GM19238 (cell line): Measurements from ENCODE around the gene CTNS.
"Not testable (repeated sequence)": the region's sequence is repeated elsewhere in the genome, so short reads cannot be mapped to it uniquely, and the experiment has no call there.

Experiments used
- DNase-seq: peaks from one replicate; pipeline ENCODE4 v3.0.0; 2011; ENCODE audit warnings: low spot score; ENCODE audit not compliant: insufficient read length

CTNS gene

GRCh38 chr17:3681565-3681964 is 45.0 kb downstream of the CTNS start:
- DNase-seq = no peak

DNA sequence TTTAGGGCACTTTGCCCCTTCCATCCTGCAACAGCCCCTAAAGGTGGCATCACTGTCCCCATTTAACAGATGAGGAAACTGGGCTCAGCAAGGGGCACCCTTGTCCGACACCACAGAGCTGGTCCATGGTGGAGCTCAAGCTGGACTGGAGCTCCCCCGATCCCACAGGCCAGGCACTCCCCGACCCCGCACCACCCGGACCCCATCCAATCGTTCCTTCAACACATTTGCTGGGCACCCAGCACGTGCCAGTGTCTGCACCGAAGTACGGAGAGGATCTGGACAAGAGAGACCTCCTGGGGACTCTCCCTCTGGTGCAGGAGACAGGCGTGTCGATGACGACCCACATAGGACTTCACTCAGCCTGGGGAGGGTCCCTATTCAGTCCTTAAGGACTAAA is 45.5 kb downstream of the CTNS start:
- no peak for DNase-seq

GRCh38 chr17:3683054-3683511 is 46.5 kb downstream of the CTNS start:
- peak; percentile 87 for DNase-seq

DNA sequence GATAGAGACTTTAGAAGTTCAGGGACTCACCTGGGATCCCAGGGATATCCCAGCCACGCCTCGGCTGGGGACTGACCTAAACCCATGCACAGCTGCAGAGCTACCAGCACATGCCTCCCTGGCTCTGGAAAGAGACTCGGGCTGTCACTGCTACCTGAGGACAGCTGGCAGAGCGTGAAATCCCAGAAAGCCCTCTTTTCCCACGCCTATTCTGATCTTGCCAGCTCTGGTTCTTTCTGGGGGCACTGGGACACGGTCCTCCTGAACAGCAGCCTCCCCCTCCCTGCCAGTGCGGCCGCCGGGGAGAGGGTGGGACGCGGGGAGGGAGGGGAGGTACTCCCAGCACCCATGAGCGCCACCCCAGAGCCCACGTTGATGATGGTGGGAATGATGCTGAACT is 48.6 kb downstream of the CTNS start:
- no peak for DNase-seq

GRCh38 chr17:3688027-3688553 is 51.5 kb downstream of the CTNS start:
- no peak for DNase-seq

DNA sequence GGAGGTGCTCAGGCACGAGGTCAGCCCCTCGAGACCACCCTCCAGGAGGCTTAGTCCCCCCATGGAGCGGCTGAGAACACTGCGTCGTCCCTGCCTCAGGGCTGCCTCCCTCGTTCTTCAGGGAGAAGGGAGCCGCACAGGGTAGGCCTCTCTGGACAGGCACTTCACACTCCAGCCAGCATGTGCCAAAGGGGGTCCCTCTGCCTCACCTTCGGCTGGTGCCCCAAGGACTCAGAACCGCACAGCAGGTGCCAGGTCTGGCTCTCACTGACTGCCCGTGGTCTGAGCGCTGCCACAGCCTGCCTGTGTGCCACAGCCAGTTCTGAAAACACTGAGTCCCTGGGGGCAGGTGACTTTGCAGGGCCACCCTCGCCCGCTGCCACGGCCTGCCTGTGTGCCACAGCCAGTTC is 52.3 kb downstream of the CTNS start:
- no peak for DNase-seq

DNA sequence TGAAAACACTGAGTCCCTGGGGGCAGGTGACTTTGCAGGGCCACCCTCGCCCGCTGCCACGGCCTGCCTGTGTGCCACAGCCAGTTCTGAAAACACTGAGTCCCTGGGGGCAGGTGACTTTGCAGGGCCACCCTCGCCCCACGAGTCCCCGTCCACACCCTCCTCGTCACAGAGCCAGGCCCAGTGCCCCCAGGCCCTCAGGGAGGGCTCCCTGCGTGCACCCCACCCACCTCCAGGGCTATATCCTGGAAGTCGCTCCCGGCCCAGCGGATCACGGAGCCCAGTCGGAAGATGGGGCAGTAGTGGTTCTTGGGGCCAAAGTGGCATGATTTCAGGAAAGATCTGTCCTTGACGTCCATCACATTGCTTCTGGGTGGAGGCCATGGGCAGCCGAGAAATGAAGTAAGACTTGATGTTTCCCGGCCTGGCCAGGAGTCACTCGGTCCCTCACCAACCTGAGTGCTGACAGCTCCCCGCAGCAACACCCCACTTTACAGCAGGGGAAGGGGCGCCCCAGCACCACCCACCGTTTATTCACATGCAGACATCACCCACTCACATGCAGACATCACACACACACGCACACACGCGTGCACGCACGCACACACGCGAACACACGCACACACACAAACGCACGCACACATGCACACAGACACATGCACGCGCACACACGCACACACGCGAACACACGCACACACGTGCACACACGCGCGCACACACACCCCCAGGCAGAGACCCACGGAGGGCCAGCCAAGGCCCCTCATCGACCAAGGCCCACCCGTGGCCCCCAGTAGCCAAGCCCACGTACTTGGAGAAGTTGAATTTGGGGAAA is 52.9 kb downstream of the CTNS start:
- DNase-seq = no peak

DNA sequence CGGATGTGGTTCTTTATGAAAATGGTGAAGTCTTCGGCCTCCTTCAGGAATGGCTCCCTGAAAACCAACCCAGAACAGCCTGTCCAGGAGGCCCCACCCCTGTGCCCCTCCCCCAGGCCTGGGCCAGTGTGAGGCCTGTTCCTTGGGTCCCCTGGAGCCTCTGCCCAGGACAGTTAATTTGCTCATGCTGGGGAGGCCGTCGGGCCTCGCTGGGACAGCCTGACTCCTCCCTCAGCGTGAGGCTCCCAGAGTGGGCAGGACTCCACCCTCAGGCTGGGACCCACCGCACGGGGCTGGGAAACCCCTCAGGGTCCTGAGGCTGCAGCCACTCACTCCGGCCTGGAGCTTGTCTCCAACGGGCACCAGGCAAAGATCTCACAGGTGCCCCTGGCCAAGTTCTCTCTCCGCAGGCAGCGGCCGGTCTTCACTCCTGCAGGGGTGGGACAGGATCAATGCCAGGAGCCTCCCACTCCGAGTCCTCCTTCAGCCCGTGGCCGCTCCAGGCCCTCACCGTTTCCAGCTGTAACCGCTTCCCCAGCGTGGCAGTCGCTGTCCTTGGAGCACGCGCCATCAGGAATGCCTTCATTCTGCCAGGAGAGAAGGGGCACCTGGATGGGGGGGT is 53.6 kb downstream of the CTNS start:
- DNase-seq = no peak

DNA sequence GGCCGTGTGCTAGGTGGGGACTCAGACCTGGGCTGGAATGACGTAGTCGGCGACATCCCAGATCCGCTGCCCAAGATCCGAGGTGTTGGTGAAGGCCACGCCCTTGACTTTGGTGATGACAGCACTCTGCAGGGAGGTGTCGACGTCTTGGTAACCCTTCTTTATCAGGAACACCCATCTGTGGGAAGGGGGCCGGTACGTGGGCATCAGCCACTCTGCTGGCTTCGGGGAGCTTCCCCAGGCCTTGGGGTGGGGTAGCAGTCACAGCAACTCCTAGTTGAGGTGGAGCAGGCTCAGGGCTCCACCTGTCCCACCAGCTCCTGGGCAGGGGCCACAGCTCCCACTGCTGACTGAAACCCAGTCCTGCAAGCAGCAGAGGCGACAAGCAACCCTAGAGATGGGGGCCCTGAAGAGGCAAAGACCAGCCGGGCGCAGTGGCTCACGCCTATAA is 55.1 kb downstream of the CTNS start:
- no peak for DNase-seq

- no peak for DNase-seq
These were observed 55.8 kb downstream of the CTNS start for GRCh38 chr17:3692346-3692745.

GRCh38 chr17:3693141-3693540 is 56.6 kb downstream of the CTNS start:
- no peak for DNase-seq

DNA sequence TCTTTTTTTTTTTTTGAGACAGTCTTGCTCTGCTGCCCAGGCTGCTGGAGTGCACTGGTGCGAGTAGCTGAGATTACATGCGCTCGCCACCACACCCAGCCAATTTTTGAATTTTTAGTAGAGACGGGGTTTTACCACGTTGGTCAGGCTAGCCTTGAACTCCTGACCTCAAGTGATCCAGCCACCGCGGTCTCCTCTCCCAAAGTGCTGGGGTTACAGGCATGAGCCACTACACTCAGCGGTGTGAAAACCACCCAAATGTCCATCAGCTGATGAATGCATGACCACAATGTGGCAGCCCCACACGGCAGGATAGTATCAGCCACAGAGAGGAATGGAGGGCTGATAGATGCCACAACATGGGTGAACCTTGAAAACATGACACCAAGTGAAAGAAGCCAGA is 57.3 kb downstream of the CTNS start:
- no peak for DNase-seq

GRCh38 chr17:3695129-3695722 is 58.7 kb downstream of the CTNS start:
- no peak for DNase-seq

DNA sequence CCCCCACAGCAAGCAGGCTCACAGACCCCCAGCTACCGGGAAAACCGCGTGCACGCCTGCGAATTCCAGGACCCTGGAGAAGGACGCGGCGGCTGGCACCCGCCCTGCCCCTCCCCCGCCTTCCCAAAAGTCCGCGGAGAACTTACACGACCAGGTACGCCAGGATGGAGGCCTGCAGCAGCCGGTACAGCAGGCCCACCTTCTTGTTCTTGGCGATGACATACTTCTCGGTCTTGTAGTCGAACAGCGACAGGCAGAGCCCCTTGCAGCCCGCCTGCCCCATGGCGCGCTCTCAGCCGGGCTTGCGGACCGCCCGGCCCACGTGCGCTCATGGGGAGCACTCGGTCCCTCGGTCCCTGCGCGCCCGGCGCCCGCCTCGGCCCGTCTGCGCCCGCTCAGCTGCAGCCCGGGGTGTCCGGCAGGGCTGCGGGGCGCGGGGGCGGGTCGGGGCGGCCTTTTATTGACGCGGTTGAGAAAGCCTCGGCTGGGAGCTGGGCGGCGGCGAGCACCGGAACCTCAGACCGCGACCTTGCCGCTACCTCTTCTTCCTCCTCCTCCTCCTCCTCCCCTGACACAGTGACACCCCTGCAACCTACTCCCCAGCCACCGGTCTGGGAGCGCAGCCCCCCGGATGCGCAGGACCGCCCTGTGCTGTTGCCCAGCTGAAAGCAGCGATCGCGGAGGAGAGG is 59.3 kb downstream of the CTNS start, which contains the start of gene P2RX5:
Gene P2RX5 (minus strand): TSS at position 433 of the 689 bp plus-strand sequence. CDS start 150 bp downstream, at position 283.
- DNase-seq = peak; percentile 48

DNA sequence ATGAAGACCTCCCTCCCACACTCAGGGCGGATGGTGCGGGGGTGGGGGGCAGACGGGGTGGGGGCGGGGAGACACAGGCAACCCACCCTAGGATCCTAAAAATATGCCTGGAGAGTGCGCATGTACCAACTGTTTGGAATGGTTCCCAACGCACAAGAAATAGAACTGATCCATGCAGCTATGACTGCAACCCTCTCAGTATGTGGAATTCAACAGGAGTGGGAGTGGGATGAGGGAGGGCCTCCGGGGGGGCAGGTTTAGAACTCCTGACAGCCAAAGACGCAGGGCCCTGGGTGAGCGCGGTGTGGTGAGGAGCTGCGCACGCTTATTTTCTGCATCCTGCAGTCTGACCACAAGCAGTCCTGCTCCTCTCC is 60.5 kb downstream of the CTNS start:
- no peak for DNase-seq

- DNase-seq = no peak
These were observed 61.6 kb downstream of the CTNS start for GRCh38 chr17:3698139-3698538.

- DNase-seq = no peak
These were observed 63.4 kb downstream of the CTNS start for GRCh38 chr17:3699951-3700350.

DNA sequence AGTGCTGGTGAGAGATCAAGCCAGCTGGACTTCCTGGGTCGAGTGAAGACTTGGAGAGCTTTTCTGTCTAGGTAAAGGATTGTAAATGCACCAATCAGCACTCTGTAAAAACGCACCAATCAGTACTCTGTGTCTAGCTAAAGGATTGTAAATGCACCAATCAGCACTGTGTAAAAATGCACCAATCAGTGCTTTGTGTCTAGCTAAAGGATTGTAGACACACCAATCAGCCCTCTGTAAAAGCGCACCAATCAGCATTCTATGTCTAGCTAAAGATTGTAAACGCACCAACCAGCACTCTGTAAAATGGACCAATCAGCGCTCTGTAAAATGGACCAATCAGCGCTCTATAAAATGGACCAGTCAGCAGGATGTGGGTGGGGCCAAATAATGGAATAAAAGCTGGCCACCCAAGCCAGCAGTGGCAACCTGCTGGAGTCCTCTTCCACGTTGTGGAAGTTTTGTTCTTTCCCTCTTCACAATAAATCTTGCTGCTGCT is 65.5 kb downstream of the CTNS start:
- not testable (repeated sequence) for DNase-seq

DNA sequence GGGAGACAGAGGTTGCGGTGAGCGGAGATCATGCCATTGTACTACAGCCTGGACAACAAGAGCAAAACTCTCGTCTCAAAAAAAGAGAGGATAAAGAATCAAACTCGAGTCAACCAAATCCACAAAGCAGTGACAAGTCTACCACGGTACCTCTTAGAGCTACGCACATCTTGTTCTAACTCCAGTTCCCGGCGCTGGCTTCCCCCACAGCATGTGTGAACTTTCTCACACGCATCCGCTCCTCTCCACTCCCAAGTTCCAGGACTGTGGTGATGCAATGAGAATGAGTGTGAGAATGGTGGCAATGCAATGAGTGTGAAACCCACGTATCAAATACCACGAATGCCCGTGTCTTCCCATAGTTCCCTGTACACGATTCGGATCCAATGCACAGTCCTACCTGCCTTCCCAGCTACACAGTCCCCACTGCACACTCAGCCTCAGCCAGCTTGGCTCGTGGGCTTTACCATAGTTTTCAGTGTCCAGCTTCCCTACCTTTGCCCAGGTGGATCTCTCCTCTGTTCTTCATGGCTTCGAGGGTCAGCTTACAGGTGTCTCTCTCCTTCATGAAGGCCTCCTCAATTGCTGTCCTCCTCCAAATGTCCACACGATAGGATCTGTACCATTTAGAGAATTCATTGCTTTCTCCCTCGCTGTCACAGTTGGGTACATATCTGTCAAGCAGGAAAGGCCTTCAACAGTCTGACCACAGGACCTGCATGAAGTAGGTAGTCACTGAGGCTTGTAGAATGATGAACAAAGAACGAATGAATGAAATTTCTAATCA is 68.6 kb downstream of the CTNS start:
- no peak for DNase-seq

DNA sequence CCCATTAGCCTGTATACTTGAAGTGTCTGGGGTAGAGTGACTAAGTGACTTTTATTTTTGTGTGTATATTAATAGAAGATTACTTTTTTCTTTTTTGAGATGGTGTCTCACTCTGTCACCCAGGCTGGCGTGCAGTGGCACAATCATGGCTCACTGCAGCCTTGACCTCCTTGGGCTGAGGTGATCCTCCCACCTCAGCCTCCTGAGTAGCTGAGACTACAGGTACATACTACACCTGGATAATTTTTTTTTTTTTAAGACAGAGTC is 69.1 kb downstream of the CTNS start:
- DNase-seq = not testable (repeated sequence)

DNA sequence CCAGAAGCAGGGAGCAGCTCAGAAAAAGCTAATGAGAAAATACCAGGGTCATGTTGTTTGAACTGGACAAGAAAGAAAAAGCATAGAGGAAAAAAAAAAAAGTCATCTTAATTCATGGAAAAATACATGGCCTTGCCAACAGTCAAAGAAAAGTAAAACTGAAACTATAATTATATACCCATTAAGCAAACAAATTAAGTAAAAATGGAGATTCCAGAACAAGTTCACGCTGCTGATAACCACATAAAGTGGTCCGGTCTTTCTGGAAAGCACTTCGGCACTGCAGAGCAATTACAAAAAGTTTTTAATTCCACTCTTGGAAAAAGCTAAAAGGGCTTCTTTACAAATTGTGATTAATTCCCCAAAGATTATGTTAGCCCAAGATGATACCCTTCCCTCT is 71.8 kb downstream of the CTNS start:
- DNase-seq = no peak
